CD14-positive monocyte (primary cell): ENCODE results near the gene OR2G6. TPM values are rescaled to one million over a fixed set of nuclear protein-coding genes. Genes with fewer than 3 reads are reported as not detected.
"Not testable (repeated sequence)": the region's sequence is repeated elsewhere in the genome, so short reads cannot be mapped to it uniquely, and the experiment has no call there.

Source experiments
- DNase-seq, 3 donors: peaks; one replicate each; pipeline ENCODE4 v3.0.0-alpha.2; 2011 to 2022
- H2AFZ ChIP-seq: 2 replicates; pipeline ENCODE4 v1.6.0; 2012; ENCODE audit warnings: mild to moderate bottlenecking, low read depth, low read length, inconsistent platforms; ENCODE audit not compliant: insufficient read depth, poor library complexity, severe bottlenecking
- H3K27ac ChIP-seq, 2 donors: 1 replicate in 1 of 2; 2 replicates in 1 of 2; pipeline ENCODE4 v1.5.1; 2012 to 2013; ENCODE audit warnings: low read length in 2 of 2, control low read depth in 1 of 2, inconsistent platforms in 1 of 2, low read depth in 1 of 2, mild to moderate bottlenecking in 1 of 2
- H3K27me3 ChIP-seq, 2 donors: one replicate each; pipeline versions ENCODE4 v1.6.0 to v1.6.1; 2011 to 2013; ENCODE audit warnings: low read length in 2 of 2; ENCODE audit not compliant: control insufficient read depth in 2 of 2, insufficient read depth in 2 of 2
- H3K36me3 ChIP-seq, 2 donors: replicated peaks in 1 of 2; 1 replicate in 1 of 2; 2 replicates in 1 of 2; pipeline versions ENCODE4 v1.5.1 to v1.6.1; 2012 to 2013; ENCODE audit warnings: low read length in 2 of 2, control low read depth in 1 of 2, inconsistent platforms in 1 of 2, mild to moderate bottlenecking in 1 of 2; ENCODE audit not compliant: insufficient read depth in 2 of 2, control insufficient read depth in 1 of 2
- H3K4me1 ChIP-seq, 2 donors: 1 replicate in 1 of 2; 2 replicates in 1 of 2; pipeline versions ENCODE4 v1.5.1 to v1.6.1; 2012 to 2013; ENCODE audit warnings: low read length in 2 of 2, control low read depth in 1 of 2, inconsistent platforms in 1 of 2, mild to moderate bottlenecking in 1 of 2, moderate library complexity in 1 of 2; ENCODE audit not compliant: insufficient read depth in 2 of 2, control insufficient read depth in 1 of 2
- H3K4me2 ChIP-seq: replicated peaks from 2 replicates; pipeline ENCODE3; 2012; ENCODE audit warnings: low read length, moderate library complexity, mild to moderate bottlenecking; ENCODE audit not compliant: poor library complexity, severe bottlenecking; ENCODE audit errors: extremely low read depth
- H3K4me3 ChIP-seq, 3 experiments: fragments of 200-600 bp in 1 of 3; sonication (generic) in 1 of 3; replicated peaks in 1 of 3; 1 replicate in 2 of 3; 2 replicates in 1 of 3; pipeline ENCODE4 v1.5.1; 2011 to 2013; ENCODE audit warnings: low read length in 3 of 3, mild to moderate bottlenecking in 3 of 3, control low read depth in 2 of 3, low read depth in 2 of 3, inconsistent platforms in 1 of 3, moderate library complexity in 1 of 3
- H3K79me2 ChIP-seq: 2 replicates; pipeline ENCODE4 v1.6.0; 2012; ENCODE audit warnings: mild to moderate bottlenecking, control low read depth, inconsistent platforms, low read length, moderate library complexity; ENCODE audit not compliant: insufficient read depth
- H3K9ac ChIP-seq: 2 replicates; pipeline ENCODE4 v1.6.0; 2017; ENCODE audit warnings: low read length, mild to moderate bottlenecking; ENCODE audit not compliant: insufficient read depth, poor library complexity, severe bottlenecking
- H3K9me3 ChIP-seq, 2 donors: replicated peaks in 1 of 2; 1 replicate in 1 of 2; 2 replicates in 1 of 2; pipeline versions ENCODE4 v1.5.1 to v1.6.1; 2012 to 2013; ENCODE audit warnings: low read length in 2 of 2, control low read depth in 1 of 2; ENCODE audit not compliant: control insufficient read depth in 1 of 2, insufficient read depth in 1 of 2
- H4K20me1 ChIP-seq: 2 replicates; pipeline ENCODE4 v1.6.0; 2012; ENCODE audit warnings: mild to moderate bottlenecking, low read length, control low read depth, moderate library complexity; ENCODE audit not compliant: insufficient read depth
- H3K27ac Mint-ChIP-seq, 7 donors: one replicate each; pipeline ENCODE4 v1.8.0; 2020; ENCODE audit warnings: mild to moderate bottlenecking in 7 of 7, mixed read lengths in 7 of 7, moderate library complexity in 6 of 7, inconsistent platforms in 2 of 7
- H3K27me3 Mint-ChIP-seq, 3 donors: one replicate each; pipeline ENCODE4 v1.8.0; 2021 to 2022; ENCODE audit warnings: low read depth in 3 of 3, mild to moderate bottlenecking in 3 of 3, mixed read lengths in 3 of 3, moderate library complexity in 3 of 3, inconsistent platforms in 1 of 3
- H3K36me3 Mint-ChIP-seq, 2 donors: one replicate each; pipeline ENCODE4 v1.8.0; 2020; ENCODE audit warnings: mixed read lengths in 2 of 2, inconsistent platforms in 1 of 2, mild to moderate bottlenecking in 1 of 2
- H3K4me1 Mint-ChIP-seq: one replicate; pipeline ENCODE4 v1.8.0; 2020; ENCODE audit warnings: mild to moderate bottlenecking, mixed read lengths
- H3K4me3 Mint-ChIP-seq, 2 donors: one replicate each; pipeline ENCODE4 v1.8.0; 2020; ENCODE audit warnings: mild to moderate bottlenecking in 2 of 2, mixed read lengths in 2 of 2, moderate library complexity in 1 of 2
- H3K9me3 Mint-ChIP-seq, 7 donors: one replicate each; pipeline ENCODE4 v1.8.0; 2020 to 2022; ENCODE audit warnings: mixed read lengths in 7 of 7, mild to moderate bottlenecking in 6 of 7, moderate library complexity in 6 of 7, inconsistent platforms in 2 of 7
- WGBS: methylation state at CpG from one replicate; pipeline ENCODE4 v1.1.5; 2013; ENCODE audit warnings: missing lambda C conversion rate; ENCODE audit not compliant: insufficient coverage; 5-methylcytosine and 5-hydroxymethylcytosine counted together
- intact Hi-C, 2 donors: fragments of 100-400 bp; cut with micrococcal nuclease; formaldehyde crosslinking; loops; one replicate each; pipeline versions ENCODE4 v1.15.0 to v1.15.1; 2023
- polyA plus RNA-seq, 3 donors: library from polyadenylated mRNA; depleted of rRNA in 1 of 3; unstranded in 2 of 3; stranded (reverse) in 1 of 3; fragments of 300-500 nt in 2 of 3; fragments of >200 nt in 1 of 3; fragmentation: Illumina TruSeq in 2 of 3; gene quantifications; 1 replicate in 2 of 3; 2 replicates in 1 of 3; pipeline ENCODE4 v1.2.3, GENCODE V29; 2012 to 2021

Gene OR2G6
- polyA plus RNA-seq, 3 donors, result not detected

DNA sequence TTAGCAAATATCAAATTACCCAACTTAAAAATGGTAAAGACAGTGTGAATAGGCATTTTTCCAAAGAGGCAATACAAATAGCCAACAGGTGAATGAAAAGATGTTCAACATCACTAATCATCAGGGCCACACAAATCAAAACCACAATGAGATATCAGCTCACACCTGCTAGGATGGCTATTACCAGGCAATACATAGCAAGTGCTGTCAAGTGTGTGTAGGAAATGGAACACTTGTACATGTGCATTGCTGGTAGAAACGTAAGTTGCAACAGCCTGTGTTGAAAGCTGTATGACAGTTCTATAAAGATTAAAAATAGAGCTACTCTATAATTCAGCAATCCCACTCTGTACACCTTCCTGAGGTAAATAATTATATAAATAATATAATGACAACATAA, 64.2 kb downstream of the OR2G6 start:
- H3K4me1 Mint-ChIP-seq, result peaks cover 33% of the 10 kb centered on the region
- H3K4me2 ChIP-seq, H3K36me3 ChIP-seq, H3K79me2 ChIP-seq, H3K9me3 Mint-ChIP-seq, H3K4me3 ChIP-seq, DNase-seq, intact Hi-C loops, H3K27me3 Mint-ChIP-seq, H3K27me3 ChIP-seq, H3K36me3 Mint-ChIP-seq, H3K27ac ChIP-seq, H2AFZ ChIP-seq, H3K4me3 Mint-ChIP-seq, H4K20me1 ChIP-seq, H3K27ac Mint-ChIP-seq, H3K9ac ChIP-seq, H3K9me3 ChIP-seq: not testable (repeated sequence)
- no CpG with 5 or more reads among the region's 1 CpG for WGBS
- H3K4me1 ChIP-seq, result peaks cover 15 to 55% of the 10 kb centered on the region in 2 donors

GRCh38 chr1:248573856-248574255, 66.0 kb downstream of the OR2G6 start:
- intact Hi-C loops, result not testable (repeated sequence)
- peaks cover 33% of the 10 kb centered on the region for H3K4me1 Mint-ChIP-seq
- WGBS, result no CpG with 5 or more reads among the region's 8 CpGs

DNA sequence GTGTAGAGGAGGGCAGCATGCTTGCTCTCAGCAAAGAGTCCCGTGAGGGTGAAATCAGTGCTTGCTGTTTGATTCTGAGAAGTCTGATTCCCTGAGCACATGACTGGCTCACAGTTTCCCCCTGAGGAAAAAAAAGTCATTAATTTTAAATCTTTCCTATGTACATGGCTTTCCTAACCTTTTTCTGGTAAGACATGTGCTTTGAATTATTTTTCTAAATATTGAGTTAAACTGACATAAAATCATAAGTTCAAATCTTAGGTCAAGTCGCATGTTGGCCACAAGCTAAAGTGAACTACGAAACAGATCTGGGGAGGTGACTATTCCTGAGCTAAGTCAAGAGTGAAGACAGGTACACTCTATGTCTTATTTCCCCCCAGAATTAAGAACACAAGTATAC, 66.8 kb downstream of the OR2G6 start, which contains the start of gene OR2T34:
Gene OR2T34, minus strand, starts transcription at position 101 of the 400 bp plus-strand sequence. Its CDS starts 0 bp downstream, at position 101.
- H3K27ac Mint-ChIP-seq, result peak within 1 kb of the TSS in 1 of 7 donors; percentile 46
- H3K36me3 Mint-ChIP-seq, H3K27me3 Mint-ChIP-seq, H3K4me2 ChIP-seq, H3K4me3 ChIP-seq, H2AFZ ChIP-seq, H3K27ac ChIP-seq, DNase-seq, H3K9me3 ChIP-seq, H3K4me3 Mint-ChIP-seq, H3K79me2 ChIP-seq, H3K36me3 ChIP-seq, H3K9ac ChIP-seq, intact Hi-C loops, H3K9me3 Mint-ChIP-seq, H4K20me1 ChIP-seq, H3K27me3 ChIP-seq: not testable (repeated sequence)
- peaks cover 13 to 43% of the 10 kb centered on the region in 2 donors for H3K4me1 ChIP-seq
- WGBS, result no CpG with 5 or more reads among the region's 3 CpGs
- H3K4me1 Mint-ChIP-seq, result peaks cover 27% of the 10 kb centered on the region

More at GRCh38 chr1:248573856-248574255, 66.0 kb downstream of the OR2G6 start:
- H4K20me1 ChIP-seq, H3K27ac Mint-ChIP-seq, DNase-seq, H3K9me3 ChIP-seq, H3K9ac ChIP-seq, H3K9me3 Mint-ChIP-seq, H3K36me3 Mint-ChIP-seq, H3K27me3 ChIP-seq, H3K36me3 ChIP-seq, H3K4me2 ChIP-seq, H3K79me2 ChIP-seq, H3K27me3 Mint-ChIP-seq, H3K27ac ChIP-seq, H3K4me3 Mint-ChIP-seq, H2AFZ ChIP-seq, H3K4me3 ChIP-seq: not testable (repeated sequence)
- peaks cover 13 to 51% of the 10 kb centered on the region in 2 donors for H3K4me1 ChIP-seq
